K562 (cell line): Measurements from ENCODE around the gene ISYNA1. TPM values are rescaled to one million over a fixed set of nuclear protein-coding genes. Genes with fewer than 3 reads are reported as not detected.

Source experiments
- BHLHE40 ChIP-seq: IDR thresholded peaks from 2 replicates; pipeline ENCODE4 v1.6.1; 2011; ENCODE audit warnings: low read length, improper control_type of control experiment
- CBX1 ChIP-seq: sonication (generic); IDR thresholded peaks from 2 replicates; pipeline ENCODE4 v1.6.1; 2016; ENCODE audit warnings: antibody characterized with exemption, low read depth, mild to moderate bottlenecking
- CHD2 ChIP-seq: IDR thresholded peaks from 2 replicates; pipeline ENCODE4 v1.6.1; 2011; ENCODE audit warnings: low read depth, low read length
- DNMT1 ChIP-seq: fragments of 450-650 bp; IDR thresholded peaks from 2 replicates; pipeline ENCODE4 v1.6.1; 2016; ENCODE audit warnings: antibody characterized with exemption, mild to moderate bottlenecking
- FOXA1 ChIP-seq: fragments of 450-650 bp; IDR thresholded peaks from 2 replicates; pipeline ENCODE4 v1.6.1; 2016; ENCODE audit warnings: mild to moderate bottlenecking, borderline replicate concordance
- FOXA3 ChIP-seq, 2 experiments: fragments of 450-650 bp in 1 of 2; sonication (generic) in 1 of 2; formaldehyde crosslinking; IDR thresholded peaks in 1 of 2; conservative IDR thresholded peaks in 1 of 2; 2 replicates each; pipeline versions ENCODE4 v1.4.0 to v1.8.0; 2020 to 2022; ENCODE audit warnings: mild to moderate bottlenecking in 2 of 2, missing genetic modification reagents in 1 of 2
- HDAC2 ChIP-seq: fragments of 450-650 bp; IDR thresholded peaks from 2 replicates; pipeline ENCODE4 v1.6.1; 2016; ENCODE audit warnings: mild to moderate bottlenecking
- KHSRP ChIP-seq: fragments of 450-650 bp; IDR thresholded peaks from 2 replicates; pipeline ENCODE4 v1.6.1; 2017
- KLF16 ChIP-seq: IDR thresholded peaks from 2 replicates; pipeline ENCODE4 v1.6.1; 2016; ENCODE audit warnings: antibody characterized with exemption
- MAFF ChIP-seq: IDR thresholded peaks from 2 replicates; pipeline ENCODE4 v1.6.1; 2012; ENCODE audit warnings: low read length, improper control_type of control experiment
- MEF2A ChIP-seq: IDR thresholded peaks from 2 replicates; pipeline ENCODE4 v1.6.1; 2011; ENCODE audit warnings: low read depth, mild to moderate bottlenecking, low read length, moderate library complexity; ENCODE audit not compliant: control insufficient read depth
- TSC22D4 ChIP-seq: fragments of 450-650 bp; IDR thresholded peaks from 2 replicates; pipeline ENCODE4 v1.6.1; 2016; ENCODE audit warnings: missing genetic modification characterization, missing biosample characterization, control low read depth
- U2AF2 ChIP-seq: fragments of 200-400 bp; formaldehyde crosslinking; optimal IDR thresholded peaks from 2 replicates; pipeline ENCODE3; 2017; ENCODE audit warnings: low read depth, mild to moderate bottlenecking, low read length
- XRCC5 ChIP-seq: fragments of 200-400 bp; formaldehyde crosslinking; IDR thresholded peaks from 2 replicates; pipeline ENCODE4 v1.6.1; 2017; ENCODE audit warnings: low read depth, mild to moderate bottlenecking, low read length
- ZBTB17 ChIP-seq: fragments of 450-650 bp; formaldehyde crosslinking; IDR thresholded peaks from 2 replicates; pipeline ENCODE4 v1.4.0; 2020; ENCODE audit warnings: mild to moderate bottlenecking
- ZKSCAN8 ChIP-seq: fragments of 200-800 bp; sonication (Bioruptor generic); IDR thresholded peaks from 2 replicates; pipeline ENCODE4 v1.6.1; 2016; ENCODE audit warnings: missing genetic modification characterization, missing compliant biosample characterization
- ZNF12 ChIP-seq: sonication (generic); formaldehyde crosslinking; IDR thresholded peaks from 2 replicates; pipeline ENCODE4 v1.4.0; 2020; ENCODE audit warnings: mild to moderate bottlenecking, missing genetic modification reagents
- ZNF586 ChIP-seq: fragments of 450-650 bp; formaldehyde crosslinking; conservative IDR thresholded peaks from 2 replicates; pipeline ENCODE4 v1.4.0; 2020; ENCODE audit warnings: mild to moderate bottlenecking, moderate library complexity
- polyA plus RNA-seq, 8 experiments: library from polyadenylated mRNA; depleted of rRNA in 4 of 8; stranded (reverse) in 5 of 8; unstranded in 3 of 8; fragments of >200 nt; fragmentation: Nextera tagmentation in 2 of 8; fragmentation: Illumina TruSeq in 1 of 8; extraction: Ambion mirVana in 2 of 8; extraction: Trizol in 1 of 8; gene quantifications; 2 replicates each; pipeline versions ENCODE4 v1.2.1 to v1.2.3, GENCODE V29; 2011 to 2014; ENCODE audit warnings: inconsistent platforms in 1 of 8, missing spikeins in 1 of 8
- total RNA-seq, 7 experiments: library from RNA; depleted of rRNA in 6 of 7; stranded (reverse); fragments of >200 nt in 6 of 7; fragmentation: Illumina TruSeq in 2 of 7; extraction: Trizol in 2 of 7; gene quantifications; 2 replicates each; pipeline versions ENCODE4 v1.2.1 to v1.2.3, GENCODE V29; 2011 to 2021; ENCODE audit warnings: low replicate concordance in 1 of 7
- TF ChIP-seq, protein P1 (sequence below): fragments of 450-650 bp; IDR thresholded peaks from 2 replicates; pipeline ENCODE4 v1.6.1; 2018; ENCODE audit not compliant: partially characterized antibody
- TF ChIP-seq, protein P2 (sequence below): sonication (generic); formaldehyde crosslinking; IDR thresholded peaks from 2 replicates; pipeline ENCODE4 v1.8.0; 2022; ENCODE audit warnings: mild to moderate bottlenecking, low read depth, missing genetic modification reagents
- TF ChIP-seq, protein P3 (sequence below), 2 experiments: fragments of 450-650 bp in 1 of 2; sonication (generic) in 1 of 2; formaldehyde crosslinking; conservative IDR thresholded peaks; 2 replicates each; pipeline versions ENCODE4 v1.4.0 to v1.8.1; 2020 to 2022; ENCODE audit warnings: mild to moderate bottlenecking in 1 of 2, missing genetic modification reagents in 1 of 2
- TF ChIP-seq, protein P4 (sequence below): fragments of 250-450 bp; sonication (Bioruptor Pico); IDR thresholded peaks from 2 replicates; pipeline ENCODE4 v1.4.0; 2020
- TF ChIP-seq, protein P5 (sequence below): fragments of 450-650 bp; formaldehyde crosslinking; IDR thresholded peaks from 2 replicates; pipeline ENCODE4 v1.4.0; 2020; ENCODE audit warnings: mild to moderate bottlenecking, moderate library complexity

The ISYNA1 gene
- total and polyA plus RNA-seq, 9 of the 15 experiments (the other 6 are each of a cell fraction or from before 2014, with no cell fraction given), result 21.8 to 460 (median 93.2) TPM

DNA sequence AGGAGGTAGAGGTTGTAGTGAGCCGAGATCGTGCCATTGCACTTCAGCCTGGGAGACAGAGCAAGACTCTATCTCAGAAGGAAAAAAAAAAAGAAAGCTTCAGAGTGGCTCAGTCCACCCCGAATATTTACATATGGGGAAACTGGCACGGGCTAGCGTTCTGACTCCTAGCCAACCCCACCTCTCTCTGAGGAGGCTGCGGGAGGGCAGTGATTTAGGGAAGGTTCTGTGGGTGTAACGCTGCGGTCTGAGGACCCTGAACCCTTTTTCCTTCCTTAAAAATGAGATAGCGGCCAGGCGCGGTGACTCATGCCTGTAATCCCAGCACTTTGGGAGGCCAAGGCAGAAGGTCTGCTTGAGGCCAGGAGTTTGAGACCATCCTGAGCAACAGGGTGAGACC is 45.5 kb downstream of the ISYNA1 start (continued):
- TF ChIP-seq, protein P1, sequence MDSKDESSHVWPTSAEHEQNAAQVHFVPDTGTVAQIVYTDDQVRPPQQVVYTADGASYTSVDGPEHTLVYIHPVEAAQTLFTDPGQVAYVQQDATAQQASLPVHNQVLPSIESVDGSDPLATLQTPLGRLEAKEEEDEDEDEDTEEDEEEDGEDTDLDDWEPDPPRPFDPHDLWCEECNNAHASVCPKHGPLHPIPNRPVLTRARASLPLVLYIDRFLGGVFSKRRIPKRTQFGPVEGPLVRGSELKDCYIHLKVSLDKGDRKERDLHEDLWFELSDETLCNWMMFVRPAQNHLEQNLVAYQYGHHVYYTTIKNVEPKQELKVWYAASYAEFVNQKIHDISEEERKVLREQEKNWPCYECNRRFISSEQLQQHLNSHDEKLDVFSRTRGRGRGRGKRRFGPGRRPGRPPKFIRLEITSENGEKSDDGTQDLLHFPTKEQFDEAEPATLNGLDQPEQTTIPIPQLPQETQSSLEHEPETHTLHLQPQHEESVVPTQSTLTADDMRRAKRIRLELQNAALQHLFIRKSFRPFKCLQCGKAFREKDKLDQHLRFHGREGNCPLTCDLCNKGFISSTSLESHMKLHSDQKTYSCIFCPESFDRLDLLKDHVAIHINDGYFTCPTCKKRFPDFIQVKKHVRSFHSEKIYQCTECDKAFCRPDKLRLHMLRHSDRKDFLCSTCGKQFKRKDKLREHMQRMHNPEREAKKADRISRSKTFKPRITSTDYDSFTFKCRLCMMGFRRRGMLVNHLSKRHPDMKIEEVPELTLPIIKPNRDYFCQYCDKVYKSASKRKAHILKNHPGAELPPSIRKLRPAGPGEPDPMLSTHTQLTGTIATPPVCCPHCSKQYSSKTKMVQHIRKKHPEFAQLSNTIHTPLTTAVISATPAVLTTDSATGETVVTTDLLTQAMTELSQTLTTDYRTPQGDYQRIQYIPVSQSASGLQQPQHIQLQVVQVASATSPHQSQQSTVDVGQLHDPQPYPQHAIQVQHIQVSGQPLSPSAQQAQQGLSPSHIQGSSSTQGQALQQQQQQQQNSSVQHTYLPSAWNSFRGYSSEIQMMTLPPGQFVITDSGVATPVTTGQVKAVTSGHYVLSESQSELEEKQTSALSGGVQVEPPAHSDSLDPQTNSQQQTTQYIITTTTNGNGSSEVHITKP, result peak; percentile 48
- TF ChIP-seq U2AF2 (no peak), ZNF12 (no peak), KHSRP (no peak), FOXA1 (no peak), CBX1 (no peak), MAFF (no peak), ZKSCAN8 (CRISPR knock-in tag) (no peak), MEF2A (no peak), DNMT1 (no peak), TSC22D4 (tag) (no peak), XRCC5 (no peak), ZNF586 (CRISPR knock-in tag) (no peak), ZBTB17 (CRISPR knock-in tag) (no peak), FOXA3 (CRISPR knock-in tag; conservative IDR thresholded peaks at IDR 0.05 in 1 of 2, IDR thresholded peaks at IDR 0.05 in 1 of 2) (no peak), KLF16 (no peak), BHLHE40 (peak; percentile 29; the same call in 1 of the 2 replicates), CHD2 (no peak), HDAC2 (peak; percentile 61; the same call in 1 of the 2 replicates)
- TF ChIP-seq, protein P2, sequence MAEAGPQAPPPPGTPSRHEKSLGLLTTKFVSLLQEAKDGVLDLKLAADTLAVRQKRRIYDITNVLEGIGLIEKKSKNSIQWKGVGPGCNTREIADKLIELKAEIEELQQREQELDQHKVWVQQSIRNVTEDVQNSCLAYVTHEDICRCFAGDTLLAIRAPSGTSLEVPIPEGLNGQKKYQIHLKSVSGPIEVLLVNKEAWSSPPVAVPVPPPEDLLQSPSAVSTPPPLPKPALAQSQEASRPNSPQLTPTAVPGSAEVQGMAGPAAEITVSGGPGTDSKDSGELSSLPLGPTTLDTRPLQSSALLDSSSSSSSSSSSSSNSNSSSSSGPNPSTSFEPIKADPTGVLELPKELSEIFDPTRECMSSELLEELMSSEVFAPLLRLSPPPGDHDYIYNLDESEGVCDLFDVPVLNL, result no peak
- TF ChIP-seq, protein P3, sequence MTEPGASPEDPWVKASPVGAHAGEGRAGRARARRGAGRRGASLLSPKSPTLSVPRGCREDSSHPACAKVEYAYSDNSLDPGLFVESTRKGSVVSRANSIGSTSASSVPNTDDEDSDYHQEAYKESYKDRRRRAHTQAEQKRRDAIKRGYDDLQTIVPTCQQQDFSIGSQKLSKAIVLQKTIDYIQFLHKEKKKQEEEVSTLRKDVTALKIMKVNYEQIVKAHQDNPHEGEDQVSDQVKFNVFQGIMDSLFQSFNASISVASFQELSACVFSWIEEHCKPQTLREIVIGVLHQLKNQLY (CRISPR knock-in tag; conservative IDR thresholded peaks at IDR 0.05), result no peak
- TF ChIP-seq, protein P4, sequence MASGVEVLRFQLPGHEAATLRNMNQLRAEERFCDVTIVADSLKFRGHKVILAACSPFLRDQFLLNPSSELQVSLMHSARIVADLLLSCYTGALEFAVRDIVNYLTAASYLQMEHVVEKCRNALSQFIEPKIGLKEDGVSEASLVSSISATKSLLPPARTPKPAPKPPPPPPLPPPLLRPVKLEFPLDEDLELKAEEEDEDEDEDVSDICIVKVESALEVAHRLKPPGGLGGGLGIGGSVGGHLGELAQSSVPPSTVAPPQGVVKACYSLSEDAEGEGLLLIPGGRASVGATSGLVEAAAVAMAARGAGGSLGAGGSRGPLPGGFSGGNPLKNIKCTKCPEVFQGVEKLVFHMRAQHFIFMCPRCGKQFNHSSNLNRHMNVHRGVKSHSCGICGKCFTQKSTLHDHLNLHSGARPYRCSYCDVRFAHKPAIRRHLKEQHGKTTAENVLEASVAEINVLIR, result no peak
- TF ChIP-seq, protein P5, sequence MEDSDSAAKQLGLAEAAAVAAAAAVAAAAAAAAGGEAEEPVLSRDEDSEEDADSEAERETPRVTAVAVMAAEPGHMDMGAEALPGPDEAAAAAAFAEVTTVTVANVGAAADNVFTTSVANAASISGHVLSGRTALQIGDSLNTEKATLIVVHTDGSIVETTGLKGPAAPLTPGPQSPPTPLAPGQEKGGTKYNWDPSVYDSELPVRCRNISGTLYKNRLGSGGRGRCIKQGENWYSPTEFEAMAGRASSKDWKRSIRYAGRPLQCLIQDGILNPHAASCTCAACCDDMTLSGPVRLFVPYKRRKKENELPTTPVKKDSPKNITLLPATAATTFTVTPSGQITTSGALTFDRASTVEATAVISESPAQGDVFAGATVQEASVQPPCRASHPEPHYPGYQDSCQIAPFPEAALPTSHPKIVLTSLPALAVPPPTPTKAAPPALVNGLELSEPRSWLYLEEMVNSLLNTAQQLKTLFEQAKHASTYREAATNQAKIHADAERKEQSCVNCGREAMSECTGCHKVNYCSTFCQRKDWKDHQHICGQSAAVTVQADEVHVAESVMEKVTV (CRISPR knock-in tag), result no peak
